DND-41 (cell line): ENCODE results near the gene CNDP2.

Experiments
- EZH2 ChIP-seq: IDR thresholded peaks from 3 replicates; pipeline ENCODE4 v1.6.1; 2012; ENCODE audit warnings: borderline replicate concordance, low read depth, mild to moderate bottlenecking, moderate library complexity, low read length, inconsistent platforms; ENCODE audit not compliant: severe bottlenecking
- TF ChIP-seq, protein P1 (sequence below): IDR thresholded peaks from 2 replicates; pipeline ENCODE4 v1.5.1; 2012; ENCODE audit warnings: borderline replicate concordance, low read length, moderate library complexity, mild to moderate bottlenecking; ENCODE audit not compliant: poor library complexity, severe bottlenecking; ENCODE audit errors: extremely low read depth

DNA sequence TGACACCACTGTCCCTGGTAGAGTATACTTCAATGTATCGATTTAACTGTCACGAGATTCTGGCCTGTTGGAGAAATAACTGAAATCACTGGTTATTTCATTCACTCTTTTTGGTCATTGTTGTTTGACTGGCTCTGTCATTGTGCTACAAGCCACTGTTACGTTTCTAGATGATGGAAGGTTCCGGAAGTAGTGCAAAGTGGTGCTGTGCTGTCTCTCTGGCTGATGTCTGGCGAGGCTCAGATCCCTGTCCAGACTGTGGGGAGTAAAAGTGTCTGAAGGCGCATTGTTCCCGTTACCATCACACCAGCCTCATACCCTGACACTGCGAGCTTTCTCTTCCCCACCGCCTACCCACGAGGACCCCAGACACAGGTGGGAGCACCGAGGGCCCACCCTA, 49.8 kb downstream of the CNDP2 start:
- TF ChIP-seq, protein P1, sequence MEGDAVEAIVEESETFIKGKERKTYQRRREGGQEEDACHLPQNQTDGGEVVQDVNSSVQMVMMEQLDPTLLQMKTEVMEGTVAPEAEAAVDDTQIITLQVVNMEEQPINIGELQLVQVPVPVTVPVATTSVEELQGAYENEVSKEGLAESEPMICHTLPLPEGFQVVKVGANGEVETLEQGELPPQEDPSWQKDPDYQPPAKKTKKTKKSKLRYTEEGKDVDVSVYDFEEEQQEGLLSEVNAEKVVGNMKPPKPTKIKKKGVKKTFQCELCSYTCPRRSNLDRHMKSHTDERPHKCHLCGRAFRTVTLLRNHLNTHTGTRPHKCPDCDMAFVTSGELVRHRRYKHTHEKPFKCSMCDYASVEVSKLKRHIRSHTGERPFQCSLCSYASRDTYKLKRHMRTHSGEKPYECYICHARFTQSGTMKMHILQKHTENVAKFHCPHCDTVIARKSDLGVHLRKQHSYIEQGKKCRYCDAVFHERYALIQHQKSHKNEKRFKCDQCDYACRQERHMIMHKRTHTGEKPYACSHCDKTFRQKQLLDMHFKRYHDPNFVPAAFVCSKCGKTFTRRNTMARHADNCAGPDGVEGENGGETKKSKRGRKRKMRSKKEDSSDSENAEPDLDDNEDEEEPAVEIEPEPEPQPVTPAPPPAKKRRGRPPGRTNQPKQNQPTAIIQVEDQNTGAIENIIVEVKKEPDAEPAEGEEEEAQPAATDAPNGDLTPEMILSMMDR, result no peak
- TF ChIP-seq EZH2, result no peak
